Activated CD4-positive, alpha-beta T cell treated with anti-CD3 and anti-CD28 coated beads for 48 hours (primary cell): ENCODE results near the gene CDH13.
A peak's percentile ranks its signal among the peaks of the same experiment; 100 is the strongest.

Source experiments
- DNase-seq: peaks from one replicate; pipeline ENCODE4 v3.0.0-alpha.2; 2020

The CDH13 gene

GRCh38 chr16:83653785-83654184 is 1027.0 kb downstream of the CDH13 start:
- no peak for DNase-seq

GRCh38 chr16:83660282-83660681 is 1033.5 kb downstream of the CDH13 start:
- DNase-seq, result no peak

- no peak for DNase-seq
Measured at GRCh38 chr16:83661656-83662055, 1034.9 kb downstream of the CDH13 start.

- no peak for DNase-seq
Measured at GRCh38 chr16:83666449-83666848, 1039.7 kb downstream of the CDH13 start.

GRCh38 chr16:83669456-83669855 is 1042.7 kb downstream of the CDH13 start:
- DNase-seq, result no peak

- no peak for DNase-seq
Measured at GRCh38 chr16:83674931-83675535, 1048.3 kb downstream of the CDH13 start.

- DNase-seq, result no peak
Measured at GRCh38 chr16:83676086-83676485, 1049.3 kb downstream of the CDH13 start.

GRCh38 chr16:83680980-83681379 is 1054.2 kb downstream of the CDH13 start:
- no peak for DNase-seq

GRCh38 chr16:83681381-83681956 is 1054.7 kb downstream of the CDH13 start:
- no peak for DNase-seq

GRCh38 chr16:83682116-83682867 is 1055.5 kb downstream of the CDH13 start:
- no peak for DNase-seq

GRCh38 chr16:83682868-83683235 is 1056.1 kb downstream of the CDH13 start:
- no peak for DNase-seq

GRCh38 chr16:83685615-83686165 is 1058.9 kb downstream of the CDH13 start:
- DNase-seq, result no peak

GRCh38 chr16:83686726-83687125 is 1060.0 kb downstream of the CDH13 start:
- DNase-seq, result no peak

GRCh38 chr16:83689385-83689831 is 1062.6 kb downstream of the CDH13 start:
- peak; percentile 11 for DNase-seq

GRCh38 chr16:83692224-83692623 is 1065.5 kb downstream of the CDH13 start:
- DNase-seq, result no peak

GRCh38 chr16:83698964-83699363 is 1072.2 kb downstream of the CDH13 start:
- no peak for DNase-seq

GRCh38 chr16:83699817-83700216 is 1073.0 kb downstream of the CDH13 start:
- DNase-seq, result no peak

GRCh38 chr16:83700918-83701317 is 1074.1 kb downstream of the CDH13 start:
- DNase-seq, result no peak

- DNase-seq, result peak; percentile 45
Measured at GRCh38 chr16:83701494-83701893, 1074.7 kb downstream of the CDH13 start.

- DNase-seq, result no peak
Measured at GRCh38 chr16:83704656-83705055, 1077.9 kb downstream of the CDH13 start.

- no peak for DNase-seq
Measured at GRCh38 chr16:83705856-83706255, 1079.1 kb downstream of the CDH13 start.

GRCh38 chr16:83706394-83706793 is 1079.6 kb downstream of the CDH13 start:
- no peak for DNase-seq

GRCh38 chr16:83711069-83711468 is 1084.3 kb downstream of the CDH13 start:
- no peak for DNase-seq

GRCh38 chr16:83713597-83713996 is 1086.8 kb downstream of the CDH13 start:
- DNase-seq, result no peak
